Measurements from ENCODE around the gene ACSM2B.
"Not testable (repeated sequence)": the region's sequence is repeated elsewhere in the genome, so short reads cannot be mapped to it uniquely, and the experiment has no call there.

ACSM2B gene

GRCh38 chr16:20576145-20576544, at the start of gene ACSM2B:
TSS of gene ACSM2B (minus strand) at chr16:20576367. CDS start at chr16:20564845, 11,522 bp downstream.
- not testable (repeated sequence) for DNase-seq (ENCODE audit: low read depth in 1 of 2, low spot score in 1 of 2)

- DNase-seq (ENCODE audit: low read depth in 1 of 2, low spot score in 1 of 2) = no peak
These were observed 49.0 kb upstream of the ACSM2B start for GRCh38 chr16:20624882-20625807.

GRCh38 chr16:20624205-20624604, 48.0 kb upstream of the ACSM2B start:
- DNase-seq (ENCODE audit: low read depth in 1 of 2, low spot score in 1 of 2) = no peak

- DNase-seq (ENCODE audit: low read depth in 1 of 2, low spot score in 1 of 2) = no peak
These were observed 46.3 kb upstream of the ACSM2B start for GRCh38 chr16:20622498-20622870.

GRCh38 chr16:20621406-20621805, 45.2 kb upstream of the ACSM2B start:
- DNase-seq (ENCODE audit: low read depth in 1 of 2, low spot score in 1 of 2) = no peak

GRCh38 chr16:20620770-20621169, 44.6 kb upstream of the ACSM2B start:
- DNase-seq (ENCODE audit: low read depth in 1 of 2, low spot score in 1 of 2) = no peak

GRCh38 chr16:20620003-20620402, 43.8 kb upstream of the ACSM2B start:
- no peak for DNase-seq (ENCODE audit: low read depth in 1 of 2, low spot score in 1 of 2)

- no peak for DNase-seq (ENCODE audit: low read depth in 1 of 2, low spot score in 1 of 2)
These were observed 41.1 kb upstream of the ACSM2B start for GRCh38 chr16:20617271-20617670.

- no peak for DNase-seq (ENCODE audit: low read depth in 1 of 2, low spot score in 1 of 2)
These were observed 38.3 kb upstream of the ACSM2B start for GRCh38 chr16:20614186-20615141.

GRCh38 chr16:20613481-20614185, 37.5 kb upstream of the ACSM2B start:
- no peak for DNase-seq (ENCODE audit: low read depth in 1 of 2, low spot score in 1 of 2)

GRCh38 chr16:20612551-20613480, 36.6 kb upstream of the ACSM2B start:
- no peak for DNase-seq (ENCODE audit: low read depth in 1 of 2, low spot score in 1 of 2)

- no peak for DNase-seq (ENCODE audit: low read depth in 1 of 2, low spot score in 1 of 2)
These were observed 35.9 kb upstream of the ACSM2B start for GRCh38 chr16:20611975-20612481.

GRCh38 chr16:20611350-20611902, 35.3 kb upstream of the ACSM2B start:
- DNase-seq (ENCODE audit: low read depth in 1 of 2, low spot score in 1 of 2) = no peak

- DNase-seq (ENCODE audit: low read depth in 1 of 2, low spot score in 1 of 2) = no peak
These were observed 34.8 kb upstream of the ACSM2B start for GRCh38 chr16:20610892-20611349.

- no peak for DNase-seq (ENCODE audit: low read depth in 1 of 2, low spot score in 1 of 2)
These were observed 34.2 kb upstream of the ACSM2B start for GRCh38 chr16:20610211-20610891.

GRCh38 chr16:20602205-20602604, 26.0 kb upstream of the ACSM2B start:
- not testable (repeated sequence) for DNase-seq (ENCODE audit: low read depth in 1 of 2, low spot score in 1 of 2)

GRCh38 chr16:20599475-20599874, 23.3 kb upstream of the ACSM2B start:
- DNase-seq (ENCODE audit: low read depth in 1 of 2, low spot score in 1 of 2) = not testable (repeated sequence)

GRCh38 chr16:20598832-20599469, 22.8 kb upstream of the ACSM2B start:
- no peak for DNase-seq (ENCODE audit: low read depth in 1 of 2, low spot score in 1 of 2)
